NCI-H1417 (cell line): ENCODE data around the gene RAB40C.

Experiments
- DNase-seq, 3 experiments: peaks; one replicate each; lab custom pipeline; 2025; lab: John Stamatoyannopoulos, UW

RAB40C gene

DNA sequence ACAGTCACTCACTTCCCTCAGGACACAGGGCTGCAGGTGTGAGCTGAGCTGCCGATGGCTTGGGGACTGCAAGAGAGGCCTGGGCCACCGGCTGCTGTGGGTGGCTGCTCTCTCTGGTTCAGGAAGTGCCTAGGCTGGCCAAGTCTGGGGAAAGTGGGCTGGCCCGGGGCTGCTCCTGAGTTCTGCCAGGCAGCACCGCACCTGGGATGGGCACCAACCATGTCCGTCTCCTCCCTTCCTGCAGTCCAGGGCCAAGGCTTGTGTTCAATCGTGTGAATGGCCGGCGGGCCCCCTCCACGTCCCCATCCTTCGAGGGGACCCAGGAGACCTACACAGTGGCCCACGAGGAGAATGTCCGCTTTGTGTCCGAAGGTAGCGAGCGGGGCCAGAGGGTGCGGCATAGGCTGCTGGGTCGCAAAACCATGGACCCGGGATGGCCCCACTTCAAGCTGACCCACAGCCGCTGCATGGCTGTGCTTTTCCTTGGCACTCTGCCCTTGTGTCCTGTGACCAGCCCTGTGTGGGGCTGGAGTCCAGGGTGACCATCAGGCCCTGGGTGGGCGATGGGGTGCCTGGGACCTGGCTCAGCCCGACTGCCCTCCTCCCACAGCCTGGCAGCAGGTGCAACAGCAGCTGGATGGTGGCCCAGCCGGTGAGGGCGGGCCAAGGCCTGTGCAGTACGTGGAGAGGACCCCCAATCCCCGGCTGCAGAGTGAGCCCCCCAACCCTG is 57.5 kb downstream of the RAB40C start:
- no peak for DNase-seq

GRCh38 chr16:648071-648780 is 58.4 kb downstream of the RAB40C start:
- DNase-seq = peak in 2 of 3 experiments; percentile 38 to 44

- DNase-seq = peak; percentile 90 to 98 (median 93)
These were observed 59.1 kb downstream of the RAB40C start, which contains the start of gene WDR90 for GRCh38 chr16:648781-649589. Gene WDR90, plus strand, starts transcription at chr16:649365. Its CDS starts 52 bp downstream, at chr16:649417.

GRCh38 chr16:649631-650030 is 59.8 kb downstream of the RAB40C start:
- DNase-seq = peak in 1 of 3 experiments; percentile 64

- DNase-seq = no peak
These were observed 62.0 kb downstream of the RAB40C start for GRCh38 chr16:651844-652243.

- no peak for DNase-seq
These were observed 62.8 kb downstream of the RAB40C start for GRCh38 chr16:652454-653305.

DNA sequence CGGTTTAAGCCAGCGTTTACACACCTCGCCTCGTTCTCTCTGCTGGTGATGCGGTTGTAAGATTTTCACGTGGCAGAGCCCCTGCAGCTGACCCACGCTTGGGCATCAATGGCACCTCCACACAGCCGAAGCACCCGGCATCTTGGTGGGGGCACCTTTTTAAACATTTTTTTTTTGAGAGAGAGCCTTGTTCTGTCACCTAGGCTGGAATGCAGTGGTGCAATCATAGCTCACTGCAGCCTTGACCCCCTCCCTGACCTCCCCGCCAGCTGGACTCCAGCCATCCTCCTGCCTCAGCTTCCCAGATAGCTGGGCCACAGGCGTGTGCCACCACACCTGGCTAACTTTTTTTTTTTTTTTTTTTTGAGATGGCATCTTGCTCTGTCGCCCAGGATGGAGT is 64.2 kb downstream of the RAB40C start:
- DNase-seq = no peak

- DNase-seq = no peak
These were observed 67.6 kb downstream of the RAB40C start for GRCh38 chr16:657487-657886.

GRCh38 chr16:658679-659571 is 69.1 kb downstream of the RAB40C start:
- DNase-seq = no peak

GRCh38 chr16:659618-660017 is 69.8 kb downstream of the RAB40C start:
- DNase-seq = no peak

- DNase-seq = no peak
These were observed 70.2 kb downstream of the RAB40C start for GRCh38 chr16:660132-660458.

DNA sequence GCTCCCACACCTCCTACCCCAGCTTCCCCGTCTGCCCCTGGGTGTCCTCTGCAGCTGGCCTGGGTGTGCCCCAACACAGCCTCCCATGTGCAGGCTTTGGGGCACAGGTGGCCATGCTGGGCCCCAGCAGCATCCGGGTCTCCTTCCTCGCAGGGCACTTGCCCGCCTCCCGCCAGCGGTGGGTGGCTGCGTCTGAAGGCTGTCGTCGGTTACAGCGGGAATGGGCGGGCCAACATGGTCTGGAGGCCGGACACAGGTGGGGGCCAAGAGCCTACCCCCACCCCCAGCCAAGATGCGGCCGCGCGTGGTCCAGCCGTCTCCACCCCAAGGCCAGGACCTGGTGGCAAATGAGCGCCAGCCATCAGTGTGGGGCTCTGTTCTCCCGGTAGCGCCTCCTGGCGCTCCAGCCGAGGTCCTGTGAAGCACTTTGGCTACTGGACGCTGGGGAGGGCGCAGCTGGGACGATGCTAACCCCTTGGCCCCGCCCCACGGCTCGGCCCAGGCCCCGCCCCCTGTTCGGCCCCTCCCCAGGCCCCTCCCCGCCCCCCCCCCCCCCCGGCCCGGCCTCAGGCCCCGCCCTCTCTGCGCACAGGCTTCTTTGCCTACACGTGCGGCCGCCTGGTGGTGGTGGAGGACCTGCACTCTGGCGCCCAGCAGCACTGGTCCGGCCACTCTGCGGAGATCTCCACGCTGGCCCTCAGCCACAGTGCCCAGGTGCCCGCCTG is 70.8 kb downstream of the RAB40C start:
- DNase-seq = peak; percentile 86 to 91 (median 89)

DNA sequence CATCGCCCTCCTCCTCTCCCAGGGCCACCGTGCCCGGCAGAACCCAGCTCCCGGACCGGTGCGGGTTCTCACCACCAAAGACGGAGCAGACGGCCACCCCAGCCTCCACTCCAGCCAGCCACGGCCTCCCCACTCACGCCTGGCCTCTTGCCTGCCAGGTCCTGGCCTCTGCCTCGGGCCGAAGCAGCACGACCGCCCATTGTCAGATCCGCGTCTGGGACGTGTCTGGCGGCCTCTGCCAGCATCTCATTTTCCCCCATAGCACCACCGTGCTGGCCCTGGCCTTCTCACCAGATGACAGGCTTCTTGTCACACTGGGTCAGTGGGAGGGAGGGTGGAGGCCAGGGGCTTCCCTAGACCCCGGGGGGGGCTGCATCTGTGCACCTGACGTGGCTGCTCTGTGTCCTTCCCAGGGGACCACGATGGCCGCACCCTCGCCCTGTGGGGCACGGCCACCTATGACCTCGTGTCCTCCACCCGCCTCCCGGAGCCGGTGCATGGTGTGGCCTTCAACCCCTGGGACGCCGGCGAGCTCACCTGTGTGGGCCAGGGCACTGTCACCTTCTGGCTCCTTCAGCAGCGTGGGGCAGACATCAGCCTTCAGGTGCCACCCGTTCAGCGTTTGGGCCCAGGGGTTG is 71.4 kb downstream of the RAB40C start:
- DNase-seq = no peak

DNA sequence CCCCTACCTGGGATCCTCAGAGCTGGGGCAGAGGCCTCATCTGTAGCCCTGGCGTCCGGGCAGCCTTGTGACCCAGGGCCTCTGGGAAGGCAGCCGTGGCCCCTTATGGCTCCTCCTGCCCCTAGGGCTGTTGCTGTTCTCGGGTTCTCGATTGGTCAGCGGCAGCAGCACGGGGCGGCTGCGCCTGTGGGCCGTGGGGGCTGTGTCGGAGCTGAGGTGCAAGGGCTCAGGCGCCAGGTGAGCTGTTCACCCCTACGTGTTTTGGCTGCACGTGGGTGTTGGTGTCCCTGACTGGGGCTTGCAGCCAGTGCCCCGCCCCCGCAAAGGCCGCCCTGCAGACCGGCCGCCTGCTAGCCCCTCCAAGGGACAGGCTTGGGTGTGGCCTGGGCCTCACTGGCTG is 72.2 kb downstream of the RAB40C start:
- DNase-seq = no peak

DNA sequence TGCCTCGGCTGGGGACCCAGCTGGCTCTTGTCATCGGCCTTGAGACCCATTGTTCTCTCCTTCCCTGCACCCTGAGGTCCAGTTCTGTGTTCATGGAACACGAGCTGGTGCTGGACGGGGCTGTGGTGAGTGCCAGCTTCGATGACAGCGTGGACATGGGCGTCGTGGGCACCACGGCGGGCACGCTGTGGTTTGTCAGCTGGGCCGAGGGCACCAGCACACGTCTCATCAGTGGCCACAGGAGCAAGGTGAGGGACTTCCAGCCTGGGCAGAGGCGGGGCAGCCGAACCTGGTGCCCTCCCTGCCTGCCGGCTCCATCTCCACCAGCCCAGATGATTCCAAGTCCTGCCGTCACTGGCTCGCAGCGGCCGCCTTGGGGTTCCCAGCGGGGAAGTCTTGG is 72.7 kb downstream of the RAB40C start:
- no peak for DNase-seq

DNA sequence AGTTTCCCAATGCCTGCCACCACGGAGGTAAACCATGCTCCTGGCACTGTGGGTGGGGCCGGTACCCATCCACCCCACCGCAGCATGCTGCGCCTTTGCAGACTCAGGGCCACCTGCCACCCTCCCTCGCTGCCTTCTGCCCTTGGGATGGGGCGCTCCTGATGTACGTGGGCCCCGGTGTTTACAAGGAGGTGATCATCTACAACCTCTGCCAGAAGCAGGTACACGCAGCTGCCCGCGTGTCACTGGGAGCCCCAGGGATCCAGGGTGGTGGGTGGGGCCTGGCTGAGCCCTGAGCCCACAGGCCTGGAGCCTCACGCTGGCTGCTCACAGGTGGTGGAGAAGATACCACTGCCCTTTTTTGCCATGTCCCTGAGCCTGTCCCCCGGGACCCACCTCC is 76.7 kb downstream of the RAB40C start:
- DNase-seq = no peak

DNA sequence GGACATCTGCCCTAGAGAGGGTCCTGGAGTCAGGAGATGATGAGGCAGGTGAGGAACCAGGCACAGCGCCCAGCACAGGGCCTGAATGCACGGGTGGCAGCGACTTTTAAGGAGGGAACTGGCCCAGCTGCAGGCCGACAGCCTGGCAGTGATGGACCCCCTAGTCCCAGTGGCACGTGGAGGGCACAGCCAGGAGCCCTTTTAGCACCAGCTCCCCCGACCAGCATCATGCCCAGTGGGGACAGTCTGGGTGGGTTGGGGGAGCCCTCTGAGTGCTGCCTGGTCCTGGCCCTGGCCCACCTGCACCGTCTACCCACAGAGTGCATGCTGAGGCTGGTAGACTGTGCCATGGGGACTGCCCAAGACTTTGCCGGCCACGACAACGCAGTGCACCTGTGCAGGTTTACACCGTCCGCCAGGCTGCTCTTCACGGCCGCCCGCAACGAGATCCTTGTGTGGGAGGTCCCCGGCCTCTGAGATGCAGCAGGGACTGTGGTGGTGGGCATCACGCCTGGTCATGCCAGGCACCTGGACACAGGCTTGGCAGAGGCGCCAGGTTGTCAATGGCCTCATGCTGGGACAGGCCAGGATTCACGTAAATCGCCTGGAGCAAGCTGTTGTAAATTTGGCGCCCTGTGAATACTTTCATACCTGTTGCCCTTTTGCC is 77.4 kb downstream of the RAB40C start:
- peak in 1 of 3 experiments; percentile 14 for DNase-seq

GRCh38 chr16:667780-668518 is 78.1 kb downstream of the RAB40C start, which contains the start of gene RHOT2:
Gene RHOT2, plus strand, starts transcription at chr16:668132. Its CDS starts 68 bp downstream, at chr16:668200.
- peak; percentile 90 to 98 (median 93) for DNase-seq
